ENCODE measurements around the gene FRMD4A.

GRCh38 chr10:13661256-13661655 is 669.5 kb downstream of the FRMD4A start:
- no peak for TF ChIP-seq CTCF (conservative IDR thresholded peaks at IDR 0.05)
- no peak for TF ChIP-seq EZH2 (IDR thresholded peaks at IDR 0.05; ENCODE audit: low read depth)
